Neural progenitor cell (in vitro differentiated cells): Measurements from ENCODE around the gene TCTN3.

ENCODE experiments used
- EZH2 ChIP-seq: fragments of 200-600 bp; sonication (generic); IDR thresholded peaks from 2 replicates; pipeline ENCODE4 v1.6.1; 2017; ENCODE audit warnings: antibody characterized with exemption, mild to moderate bottlenecking, moderate library complexity
- EZH2phosphoT487 ChIP-seq: fragments of 200-600 bp; sonication (generic); IDR thresholded peaks from 2 replicates; pipeline ENCODE4 v1.6.1; 2017; ENCODE audit warnings: antibody characterized with exemption
- TF ChIP-seq, protein P1 (sequence below): fragments of 200-600 bp; sonication (generic); IDR thresholded peaks from 2 replicates; pipeline ENCODE4 v1.5.1; 2017; ENCODE audit warnings: antibody characterized with exemption, mild to moderate bottlenecking

DNA sequence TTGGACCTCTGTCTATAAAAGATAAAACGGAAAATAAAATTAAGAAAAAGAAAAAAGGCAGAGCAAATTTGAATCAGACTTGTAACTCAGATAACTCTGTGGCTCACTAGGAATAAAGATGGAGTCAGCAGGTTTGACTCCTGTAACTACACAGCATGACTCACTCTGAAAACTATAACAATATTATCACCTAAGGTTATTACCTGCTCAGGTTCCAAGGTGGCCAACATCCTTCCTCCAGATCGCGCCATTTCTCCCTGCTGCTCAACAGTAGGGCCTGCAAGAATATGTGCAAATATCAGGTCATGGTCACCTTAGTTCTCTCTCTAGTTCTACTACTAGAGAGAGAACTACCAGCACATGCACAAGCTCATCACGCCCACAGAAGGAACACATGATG is 67.2 kb downstream of the TCTN3 start:
- TF ChIP-seq, protein P1, sequence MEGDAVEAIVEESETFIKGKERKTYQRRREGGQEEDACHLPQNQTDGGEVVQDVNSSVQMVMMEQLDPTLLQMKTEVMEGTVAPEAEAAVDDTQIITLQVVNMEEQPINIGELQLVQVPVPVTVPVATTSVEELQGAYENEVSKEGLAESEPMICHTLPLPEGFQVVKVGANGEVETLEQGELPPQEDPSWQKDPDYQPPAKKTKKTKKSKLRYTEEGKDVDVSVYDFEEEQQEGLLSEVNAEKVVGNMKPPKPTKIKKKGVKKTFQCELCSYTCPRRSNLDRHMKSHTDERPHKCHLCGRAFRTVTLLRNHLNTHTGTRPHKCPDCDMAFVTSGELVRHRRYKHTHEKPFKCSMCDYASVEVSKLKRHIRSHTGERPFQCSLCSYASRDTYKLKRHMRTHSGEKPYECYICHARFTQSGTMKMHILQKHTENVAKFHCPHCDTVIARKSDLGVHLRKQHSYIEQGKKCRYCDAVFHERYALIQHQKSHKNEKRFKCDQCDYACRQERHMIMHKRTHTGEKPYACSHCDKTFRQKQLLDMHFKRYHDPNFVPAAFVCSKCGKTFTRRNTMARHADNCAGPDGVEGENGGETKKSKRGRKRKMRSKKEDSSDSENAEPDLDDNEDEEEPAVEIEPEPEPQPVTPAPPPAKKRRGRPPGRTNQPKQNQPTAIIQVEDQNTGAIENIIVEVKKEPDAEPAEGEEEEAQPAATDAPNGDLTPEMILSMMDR, result no peak
- no peak for TF ChIP-seq EZH2phosphoT487
- TF ChIP-seq EZH2, result no peak
